ENCODE data around the gene CNDP1. TPM values are rescaled to one million over a fixed set of nuclear protein-coding genes. Genes with fewer than 3 reads are reported as not detected.

The CNDP1 gene
- total RNA-seq: under 1 TPM in 1 of 2 donors, not detected in 1; under 0.01 TPM

- intact Hi-C loops (cut with DNase I): no loop called here
- Histone ChIP-seq H3K27ac (no peak within 1 kb of the TSS), H3K36me3 (replicated peaks in 1 of 2; ENCODE audit: insufficient read depth in 1 of 2, low read depth in 2 of 2) (no peaks in the 10 kb centered on the region), H3K4me1 (peaks cover 10% of the 10 kb centered on the region), H3K4me3 (no peak within 1 kb of the TSS), H3K9me3 (no peaks in the 10 kb centered on the region), H3K27me3 (no peaks in the 10 kb centered on the region)
- TF ChIP-seq CTCF (IDR thresholded peaks at IDR 0.05) (no peak), POLR2A (IDR thresholded peaks at IDR 0.05) (no peak)
- DNase-seq (no peak), ATAC-seq (no peak)
- 93 to 94% methylated on average over 17 to 21 of the region's 21 CpGs for WGBS, 2 donors
Measured at GRCh38 chr18:74534150-74534969, at the start of gene CNDP1. Gene CNDP1, plus strand, starts transcription at chr18:74534500. Its CDS starts 168 bp downstream, at chr18:74534668.

- DNase-seq: no peak
- H3K4me1 ChIP-seq: no peaks in the 10 kb centered on the region
- ATAC-seq: no peak
- WGBS, 2 donors: 85 to 88% methylated on average over 9 to 15 of the region's 15 CpGs
- H3K9me3 ChIP-seq: no peaks in the 10 kb centered on the region
- no peaks in the 10 kb centered on the region for H3K36me3 ChIP-seq (replicated peaks in 1 of 2; ENCODE audit: insufficient read depth in 1 of 2, low read depth in 2 of 2)
- no peak overlapping the region for H3K27ac ChIP-seq
- intact Hi-C loops (cut with DNase I): no loop called here
- TF ChIP-seq CTCF (IDR thresholded peaks at IDR 0.05): no peak
- TF ChIP-seq POLR2A (IDR thresholded peaks at IDR 0.05): no peak
- no peaks in the 10 kb centered on the region for H3K27me3 ChIP-seq
- no peak overlapping the region for H3K4me3 ChIP-seq
Measured at GRCh38 chr18:74486119-74486849, 48.0 kb upstream of the CNDP1 start.

- TF ChIP-seq CTCF (IDR thresholded peaks at IDR 0.05) (no peak), POLR2A (IDR thresholded peaks at IDR 0.05) (no peak)
- no peak for DNase-seq
- ATAC-seq: no peak
Measured at GRCh38 chr18:74488354-74488753, 45.9 kb upstream of the CNDP1 start.

GRCh38 chr18:74488864-74489263 lies 45.4 kb upstream of the CNDP1 start:
- TF ChIP-seq CTCF (IDR thresholded peaks at IDR 0.05) (no peak), POLR2A (IDR thresholded peaks at IDR 0.05) (no peak)
- DNase-seq (no peak), ATAC-seq (no peak)
- Histone ChIP-seq H3K27ac (no peak overlapping the region), H3K4me3 (no peak overlapping the region), H3K36me3 (replicated peaks in 1 of 2; ENCODE audit: insufficient read depth in 1 of 2, low read depth in 2 of 2) (no peaks in the 10 kb centered on the region), H3K27me3 (no peaks in the 10 kb centered on the region), H3K4me1 (no peaks in the 10 kb centered on the region), H3K9me3 (no peaks in the 10 kb centered on the region)
- WGBS, 2 donors: 70 to 87% methylated on average over 8 of the region's 8 CpGs
- intact Hi-C loops (cut with DNase I): no loop called here

More at GRCh38 chr18:74488354-74488753, 45.9 kb upstream of the CNDP1 start:
- intact Hi-C loops (cut with DNase I): no loop called here
- WGBS, 2 donors: 96 to 97% methylated on average over 8 of the region's 8 CpGs
- Histone ChIP-seq H3K4me3 (no peak overlapping the region), H3K27me3 (no peaks in the 10 kb centered on the region), H3K9me3 (no peaks in the 10 kb centered on the region), H3K27ac (no peak overlapping the region), H3K36me3 (replicated peaks in 1 of 2; ENCODE audit: insufficient read depth in 1 of 2, low read depth in 2 of 2) (no peaks in the 10 kb centered on the region), H3K4me1 (no peaks in the 10 kb centered on the region)

Measured in body of pancreas (tissue), 4 donors.